Tibial nerve (tissue), 4 donors: Measurements from ENCODE around the gene MRGPRD. TPM values are rescaled to one million over a fixed set of nuclear protein-coding genes. Genes with fewer than 3 reads are reported as not detected.

Experiments
- DNase-seq, 2 donors: peaks; one replicate each; pipeline ENCODE4 v3.0.0-alpha.2; 2019; ENCODE audit warnings: low spot score in 2 of 2
- H3K27ac ChIP-seq, 4 donors: fragments of 200-600 bp; sonication (generic) in 3 of 4; one replicate each; pipeline ENCODE4 v1.5.1; 2017 to 2019; ENCODE audit warnings: mild to moderate bottlenecking in 1 of 4
- H3K27me3 ChIP-seq, 2 donors: fragments of 200-600 bp; sonication (generic) in 1 of 2; one replicate each; pipeline versions ENCODE4 v1.5.1 to v1.6.0; 2017 to 2019
- H3K36me3 ChIP-seq, 3 donors: fragments of 200-600 bp; sonication (generic); one replicate each; pipeline ENCODE4 v1.5.1; 2018 to 2019
- H3K4me1 ChIP-seq, 4 donors: fragments of 200-600 bp; sonication (generic) in 3 of 4; one replicate each; pipeline ENCODE4 v1.5.1; 2017 to 2019
- H3K4me3 ChIP-seq, 4 donors: fragments of 200-600 bp; sonication (generic) in 3 of 4; one replicate each; pipeline ENCODE4 v1.5.1; 2017 to 2019; ENCODE audit warnings: mild to moderate bottlenecking in 1 of 4, moderate library complexity in 1 of 4
- H3K9me3 ChIP-seq, 4 donors: fragments of 200-600 bp; sonication (generic) in 3 of 4; one replicate each; pipeline ENCODE4 v1.5.1; 2017 to 2019
- CTCF ChIP-seq, 5 experiments: fragments of 200-600 bp in 3 of 5; fragments of 450-650 bp in 2 of 5; sonication (generic) in 3 of 5; IDR thresholded peaks; one replicate each; pipeline ENCODE4 v1.5.1; 2016 to 2019; ENCODE audit warnings: antibody characterized with exemption in 5 of 5, mild to moderate bottlenecking in 3 of 5, moderate library complexity in 2 of 5
- EP300 ChIP-seq, 2 donors: sonication (generic); formaldehyde crosslinking; IDR thresholded peaks; one replicate each; pipeline ENCODE4 v1.6.1; 2017; ENCODE audit warnings: antibody characterized with exemption in 2 of 2, mild to moderate bottlenecking in 1 of 2
- POLR2A ChIP-seq, 2 donors: fragments of 450-650 bp; IDR thresholded peaks; one replicate each; pipeline ENCODE4 v1.6.1; 2017; ENCODE audit warnings: antibody characterized with exemption in 2 of 2, mild to moderate bottlenecking in 2 of 2, moderate library complexity in 2 of 2
- WGBS, 2 donors: methylation state at CpG; one replicate each; pipeline ENCODE4 v1.1.5; 2018; 5-methylcytosine and 5-hydroxymethylcytosine counted together
- total RNA-seq, 4 donors: library from RNA; depleted of rRNA; stranded (reverse); fragments of >200 nt; gene quantifications; one replicate each; pipeline ENCODE4 v1.1.0, GENCODE V29; 2016

The MRGPRD gene
- not detected for total RNA-seq

GRCh38 chr11:68980776-68981065 is at the start of gene MRGPRD:
Gene MRGPRD (minus strand): TSS chr11:68980986. CDS start chr11:68980986, 0 bp downstream.
- Histone ChIP-seq H3K4me1 (peaks cover 0 to 38% (median 0%) of the 10 kb centered on the region in 4 donors), H3K27me3 (no peaks in the 10 kb centered on the region), H3K36me3 (no peaks in the 10 kb centered on the region), H3K4me3 (no peak within 1 kb of the TSS), H3K27ac (no peak within 1 kb of the TSS), H3K9me3 (peaks cover 0 to under 1% (median 0%) of the 10 kb centered on the region in 4 donors)
- TF ChIP-seq POLR2A (IDR thresholded peaks at IDR 0.05) = no peak
- no peak for TF ChIP-seq EP300 (IDR thresholded peaks at IDR 0.05)
- no peak for TF ChIP-seq CTCF (IDR thresholded peaks at IDR 0.05)
- no peak for DNase-seq
- WGBS, 2 donors = 80 to 87% methylated on average over 7 to 8 of the region's 8 CpGs

GRCh38 chr11:69030301-69030700 is 49.5 kb upstream of the MRGPRD start:
- TF ChIP-seq POLR2A (IDR thresholded peaks at IDR 0.05) (no peak), EP300 (IDR thresholded peaks at IDR 0.05) (no peak), CTCF (IDR thresholded peaks at IDR 0.05) (no peak)
- Histone ChIP-seq H3K36me3 (no peaks in the 10 kb centered on the region), H3K4me1 (peaks cover 0 to 4% (median 3%) of the 10 kb centered on the region in 4 donors), H3K4me3 (no peak overlapping the region), H3K9me3 (no peaks in the 10 kb centered on the region), H3K27ac (peak overlapping the region in 2 of 4 donors; percentile 59 to 60), H3K27me3 (no peaks in the 10 kb centered on the region)
- 70% methylated on average over 6 of the region's 6 CpGs for WGBS, 2 donors
- no peak for DNase-seq

GRCh38 chr11:69027704-69028372 is 47.1 kb upstream of the MRGPRD start:
- WGBS, 2 donors = 67 to 68% methylated on average over 9 of the region's 9 CpGs
- DNase-seq = no peak

GRCh38 chr11:69024509-69024908 is 43.7 kb upstream of the MRGPRD start:
- Histone ChIP-seq H3K4me3 (no peak overlapping the region), H3K27ac (no peak overlapping the region), H3K9me3 (no peaks in the 10 kb centered on the region), H3K27me3 (no peaks in the 10 kb centered on the region), H3K4me1 (no peaks in the 10 kb centered on the region), H3K36me3 (no peaks in the 10 kb centered on the region)
- 74 to 77% methylated on average over 6 of the region's 6 CpGs for WGBS, 2 donors
- TF ChIP-seq POLR2A (IDR thresholded peaks at IDR 0.05) (no peak), EP300 (IDR thresholded peaks at IDR 0.05) (no peak), CTCF (IDR thresholded peaks at IDR 0.05) (no peak)
- no peak for DNase-seq

More at GRCh38 chr11:69027704-69028372, 47.1 kb upstream of the MRGPRD start:
- no peak overlapping the region for H3K4me3 ChIP-seq
- no peaks in the 10 kb centered on the region for H3K27me3 ChIP-seq
- no peak overlapping the region for H3K27ac ChIP-seq
- no peaks in the 10 kb centered on the region for H3K4me1 ChIP-seq
- no peak for TF ChIP-seq POLR2A (IDR thresholded peaks at IDR 0.05)
- TF ChIP-seq EP300 (IDR thresholded peaks at IDR 0.05) = no peak
- TF ChIP-seq CTCF (IDR thresholded peaks at IDR 0.05) = no peak
- no peaks in the 10 kb centered on the region for H3K9me3 ChIP-seq
- H3K36me3 ChIP-seq = no peaks in the 10 kb centered on the region

GRCh38 chr11:69022260-69022659 is 41.5 kb upstream of the MRGPRD start:
- Histone ChIP-seq H3K27ac (no peak overlapping the region), H3K36me3 (no peaks in the 10 kb centered on the region), H3K9me3 (no peaks in the 10 kb centered on the region), H3K4me3 (no peak overlapping the region), H3K27me3 (no peaks in the 10 kb centered on the region), H3K4me1 (no peaks in the 10 kb centered on the region)
- no peak for DNase-seq
- 61 to 68% methylated on average over 10 of the region's 10 CpGs for WGBS, 2 donors
- TF ChIP-seq POLR2A (IDR thresholded peaks at IDR 0.05) (no peak), EP300 (IDR thresholded peaks at IDR 0.05) (no peak), CTCF (IDR thresholded peaks at IDR 0.05) (no peak)
